WTC11 (cell line): Measurements from ENCODE around the gene SMAD5. TPM values are rescaled to one million over a fixed set of nuclear protein-coding genes. Genes with fewer than 3 reads are reported as not detected.

Experiments used
- AR ChIP-seq: fragments of 250-450 bp; sonication (Bioruptor Pico); IDR thresholded peaks from 2 replicates; pipeline ENCODE4 v1.9.0; 2021; ENCODE audit warnings: mild to moderate bottlenecking
- ATF2 ChIP-seq: sonication (generic); formaldehyde crosslinking; IDR thresholded peaks from 2 replicates; pipeline ENCODE4 v1.8.1; 2022; ENCODE audit warnings: low read depth, missing genetic modification reagents, borderline replicate concordance
- E2F1 ChIP-seq: sonication (generic); formaldehyde crosslinking; IDR thresholded peaks from 2 replicates; pipeline ENCODE4 v1.8.0; 2022; ENCODE audit warnings: mild to moderate bottlenecking, missing genetic modification reagents
- E2F5 ChIP-seq: sonication (generic); formaldehyde crosslinking; IDR thresholded peaks from 2 replicates; pipeline ENCODE4 v1.8.1; 2022; ENCODE audit warnings: mild to moderate bottlenecking, moderate library complexity, missing genetic modification reagents
- FOXK1 ChIP-seq: sonication (generic); formaldehyde crosslinking; IDR thresholded peaks from 2 replicates; pipeline ENCODE4 v1.8.0; 2022; ENCODE audit warnings: mild to moderate bottlenecking, moderate library complexity, missing genetic modification reagents
- FOXP4 ChIP-seq: sonication (generic); formaldehyde crosslinking; IDR thresholded peaks from 2 replicates; pipeline ENCODE4 v1.8.0; 2022; ENCODE audit warnings: mild to moderate bottlenecking, missing genetic modification reagents
- IRF1 ChIP-seq: sonication (generic); formaldehyde crosslinking; IDR thresholded peaks from 2 replicates; pipeline ENCODE4 v1.8.0; 2023; ENCODE audit warnings: missing genetic modification reagents
- JAZF1 ChIP-seq: fragments of 250-450 bp; sonication (Bioruptor Pico); IDR thresholded peaks from 2 replicates; pipeline ENCODE4 v1.9.0; 2021; ENCODE audit warnings: moderate library complexity, mild to moderate bottlenecking, inconsistent platforms
- JUN ChIP-seq: sonication (generic); formaldehyde crosslinking; IDR thresholded peaks from 2 replicates; pipeline ENCODE4 v1.8.0; 2023; ENCODE audit warnings: mild to moderate bottlenecking, missing genetic modification reagents
- MLX ChIP-seq: sonication (generic); formaldehyde crosslinking; IDR thresholded peaks from 2 replicates; pipeline ENCODE4 v1.8.1; 2023; ENCODE audit warnings: mild to moderate bottlenecking, missing genetic modification reagents, moderate library complexity
- MXD4 ChIP-seq: fragments of 250-450 bp; sonication (Bioruptor Pico); IDR thresholded peaks from 2 replicates; pipeline ENCODE4 v1.8.0; 2021; ENCODE audit warnings: mild to moderate bottlenecking, moderate library complexity, borderline replicate concordance
- MYBL2 ChIP-seq: sonication (generic); formaldehyde crosslinking; IDR thresholded peaks from 2 replicates; pipeline ENCODE4 v1.8.1; 2023; ENCODE audit warnings: mild to moderate bottlenecking, moderate library complexity, missing genetic modification reagents
- PRRX2 ChIP-seq: fragments of 250-450 bp; sonication (Bioruptor Pico); IDR thresholded peaks from 2 replicates; pipeline ENCODE4 v1.8.0; 2021; ENCODE audit warnings: mild to moderate bottlenecking
- RELA ChIP-seq: sonication (generic); formaldehyde crosslinking; IDR thresholded peaks from 2 replicates; pipeline ENCODE4 v1.8.1; 2022; ENCODE audit warnings: missing genetic modification reagents, mild to moderate bottlenecking, borderline replicate concordance
- TP53 ChIP-seq: sonication (generic); formaldehyde crosslinking; IDR thresholded peaks from 2 replicates; pipeline ENCODE4 v1.8.1; 2023; ENCODE audit warnings: mild to moderate bottlenecking, missing genetic modification reagents
- USF1 ChIP-seq: sonication (generic); formaldehyde crosslinking; IDR thresholded peaks from 2 replicates; pipeline ENCODE4 v1.8.0; 2022; ENCODE audit warnings: mild to moderate bottlenecking, missing genetic modification reagents
- ZBTB21 ChIP-seq: sonication (generic); formaldehyde crosslinking; IDR thresholded peaks from 2 replicates; pipeline ENCODE4 v1.8.1; 2023; ENCODE audit warnings: mild to moderate bottlenecking, missing genetic modification reagents, borderline replicate concordance
- ZBTB43 ChIP-seq: sonication (generic); formaldehyde crosslinking; IDR thresholded peaks from 2 replicates; pipeline ENCODE4 v1.8.1; 2023; ENCODE audit warnings: mild to moderate bottlenecking, missing genetic modification reagents
- ZMAT4 ChIP-seq: fragments of 250-450 bp; sonication (Bioruptor Pico); IDR thresholded peaks from 2 replicates; pipeline ENCODE4 v1.9.0; 2021; ENCODE audit warnings: mild to moderate bottlenecking
- ZNF532 ChIP-seq: fragments of 250-450 bp; sonication (Bioruptor Pico); IDR thresholded peaks from 2 replicates; pipeline ENCODE4 v1.9.0; 2021; ENCODE audit warnings: mild to moderate bottlenecking, borderline replicate concordance
- total RNA-seq: library from RNA; stranded (reverse); gene quantifications from 3 replicates; pipeline ENCODE4 v1.2.3, GENCODE V29; 2021

Gene SMAD5
- total RNA-seq, 1 experiment from 2014 or later, result 65.2 TPM

GRCh38 chr5:136132557-136133221 lies at the start of gene SMAD5 (continued):
- TF ChIP-seq ZNF532 (CRISPR knock-in tag), result no peak
- peak; percentile 66 for TF ChIP-seq FOXP4 (CRISPR knock-in tag)
- peak; percentile 81; the same call in 1 of the 2 replicates for TF ChIP-seq ZBTB21 (CRISPR knock-in tag)
- 0 out of 2 replicates have a peak, but pooled peaks have one; percentile 42 for TF ChIP-seq JUN (CRISPR knock-in tag)
- TF ChIP-seq JAZF1 (CRISPR knock-in tag), result no peak
- peak; percentile 85; the same call in 1 of the 2 replicates for TF ChIP-seq MYBL2 (CRISPR knock-in tag)
- TF ChIP-seq AR, result no peak
- TF ChIP-seq E2F1 (CRISPR knock-in tag), result no peak
- TF ChIP-seq E2F5 (CRISPR knock-in tag), result peak; percentile 86; the same call in 1 of the 2 replicates
- TF ChIP-seq IRF1 (CRISPR knock-in tag), result 0 out of 2 replicates have a peak, but pooled peaks have one; percentile 43
- TF ChIP-seq MXD4, result no peak
- TF ChIP-seq ZMAT4 (CRISPR knock-in tag), result no peak
- peak; percentile 45; the same call in 1 of the 2 replicates for TF ChIP-seq ZBTB43 (CRISPR knock-in tag)
- TF ChIP-seq MLX (CRISPR knock-in tag), result 0 out of 2 replicates have a peak, but pooled peaks have one; percentile 35
- peak; percentile 57; the same call in 1 of the 2 replicates for TF ChIP-seq USF1 (CRISPR knock-in tag)
- no peak for TF ChIP-seq PRRX2 (CRISPR knock-in tag)
- 0 out of 2 replicates have a peak, but pooled peaks have one; percentile 58 for TF ChIP-seq RELA (CRISPR knock-in tag)
- peak; percentile 81 for TF ChIP-seq FOXK1 (CRISPR knock-in tag)
- TF ChIP-seq ATF2 (CRISPR knock-in tag), result no peak
- TF ChIP-seq TP53 (CRISPR knock-in tag), result peak; percentile 70; the same call in 1 of the 2 replicates
